Measurements from ENCODE around the gene CDKN2B. TPM values are rescaled to one million over a fixed set of nuclear protein-coding genes. Genes with fewer than 3 reads are reported as not detected.

CDKN2B gene
- total and polyA plus RNA-seq, 9 donors, result 0.63 to 5.7 (median 1.7) TPM

DNA sequence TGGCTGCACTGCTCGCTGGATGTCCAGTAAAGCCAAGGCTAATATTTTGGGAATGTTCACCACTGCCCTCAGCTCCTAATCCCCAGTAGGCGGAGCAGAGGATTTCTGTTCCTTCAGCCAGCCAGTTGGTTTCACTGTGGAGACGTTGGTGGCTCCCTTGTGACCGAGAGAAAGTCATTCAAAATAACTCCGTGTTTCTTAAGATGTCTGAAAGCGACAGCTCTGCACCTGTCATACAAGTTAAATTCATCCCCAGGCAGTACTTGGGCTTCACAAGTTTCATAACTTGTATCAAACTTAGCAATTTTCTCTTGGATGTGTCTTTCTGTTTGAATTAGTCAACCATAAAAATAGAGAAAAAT lies 382 bp upstream of the CDKN2B start:
- peak overlapping the region; percentile 63 for H3K4me3 ChIP-seq
- DNase-seq, result no peak
- no peaks in the 10 kb centered on the region for H3K36me3 ChIP-seq
- H3K9me3 ChIP-seq, result no peaks in the 10 kb centered on the region
- H3K27me3 ChIP-seq, result no peaks in the 10 kb centered on the region
- H3K27ac ChIP-seq, result no peak overlapping the region
- peaks cover 4% of the 10 kb centered on the region for H3K4me1 ChIP-seq (ENCODE audit: insufficient read depth)
- TF ChIP-seq, protein P1, sequence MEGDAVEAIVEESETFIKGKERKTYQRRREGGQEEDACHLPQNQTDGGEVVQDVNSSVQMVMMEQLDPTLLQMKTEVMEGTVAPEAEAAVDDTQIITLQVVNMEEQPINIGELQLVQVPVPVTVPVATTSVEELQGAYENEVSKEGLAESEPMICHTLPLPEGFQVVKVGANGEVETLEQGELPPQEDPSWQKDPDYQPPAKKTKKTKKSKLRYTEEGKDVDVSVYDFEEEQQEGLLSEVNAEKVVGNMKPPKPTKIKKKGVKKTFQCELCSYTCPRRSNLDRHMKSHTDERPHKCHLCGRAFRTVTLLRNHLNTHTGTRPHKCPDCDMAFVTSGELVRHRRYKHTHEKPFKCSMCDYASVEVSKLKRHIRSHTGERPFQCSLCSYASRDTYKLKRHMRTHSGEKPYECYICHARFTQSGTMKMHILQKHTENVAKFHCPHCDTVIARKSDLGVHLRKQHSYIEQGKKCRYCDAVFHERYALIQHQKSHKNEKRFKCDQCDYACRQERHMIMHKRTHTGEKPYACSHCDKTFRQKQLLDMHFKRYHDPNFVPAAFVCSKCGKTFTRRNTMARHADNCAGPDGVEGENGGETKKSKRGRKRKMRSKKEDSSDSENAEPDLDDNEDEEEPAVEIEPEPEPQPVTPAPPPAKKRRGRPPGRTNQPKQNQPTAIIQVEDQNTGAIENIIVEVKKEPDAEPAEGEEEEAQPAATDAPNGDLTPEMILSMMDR (IDR thresholded peaks at IDR 0.05), result no peak
- TF ChIP-seq EP300 (IDR thresholded peaks at IDR 0.05) (no peak), POLR2A (IDR thresholded peaks at IDR 0.05) (no peak)
- 7 to 14% (median 7%) methylated on average over 6 of the region's 6 CpGs for WGBS, 3 donors
- intact Hi-C loops (cut with DNase I), result no loop called here

DNA sequence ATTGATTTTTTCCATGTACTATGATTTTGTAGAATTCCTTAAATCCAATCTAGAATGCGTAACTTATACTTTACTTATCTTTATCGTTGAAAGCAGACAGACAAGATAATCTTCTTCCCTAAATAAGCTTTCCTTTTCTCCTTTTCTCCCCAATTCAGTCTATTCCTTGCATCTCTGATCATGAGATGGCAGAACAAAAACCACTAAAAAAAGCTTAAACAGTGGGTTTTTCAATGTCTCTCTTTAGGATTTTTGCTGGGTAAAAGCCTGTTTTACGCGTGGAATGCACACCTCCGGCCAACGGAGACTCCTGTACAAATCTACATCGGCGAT lies 755 bp downstream of the CDKN2B start:
- H3K9me3 ChIP-seq, result no peaks in the 10 kb centered on the region
- H3K36me3 ChIP-seq, result no peaks in the 10 kb centered on the region
- TF ChIP-seq EP300 (IDR thresholded peaks at IDR 0.05), result no peak
- TF ChIP-seq, protein P1 (IDR thresholded peaks at IDR 0.05), result no peak
- TF ChIP-seq POLR2A (IDR thresholded peaks at IDR 0.05), result no peak
- no peak for DNase-seq
- 8 to 10% (median 9%) methylated on average over 8 of the region's 8 CpGs for WGBS, 3 donors
- peaks cover 4% of the 10 kb centered on the region for H3K4me1 ChIP-seq (ENCODE audit: insufficient read depth)
- H3K4me3 ChIP-seq, result peak overlapping the region; percentile 63
- intact Hi-C loops (cut with DNase I), result no loop called here
- H3K27ac ChIP-seq, result peak overlapping the region in 1 of 2 donors; percentile 39
- no peaks in the 10 kb centered on the region for H3K27me3 ChIP-seq

DNA sequence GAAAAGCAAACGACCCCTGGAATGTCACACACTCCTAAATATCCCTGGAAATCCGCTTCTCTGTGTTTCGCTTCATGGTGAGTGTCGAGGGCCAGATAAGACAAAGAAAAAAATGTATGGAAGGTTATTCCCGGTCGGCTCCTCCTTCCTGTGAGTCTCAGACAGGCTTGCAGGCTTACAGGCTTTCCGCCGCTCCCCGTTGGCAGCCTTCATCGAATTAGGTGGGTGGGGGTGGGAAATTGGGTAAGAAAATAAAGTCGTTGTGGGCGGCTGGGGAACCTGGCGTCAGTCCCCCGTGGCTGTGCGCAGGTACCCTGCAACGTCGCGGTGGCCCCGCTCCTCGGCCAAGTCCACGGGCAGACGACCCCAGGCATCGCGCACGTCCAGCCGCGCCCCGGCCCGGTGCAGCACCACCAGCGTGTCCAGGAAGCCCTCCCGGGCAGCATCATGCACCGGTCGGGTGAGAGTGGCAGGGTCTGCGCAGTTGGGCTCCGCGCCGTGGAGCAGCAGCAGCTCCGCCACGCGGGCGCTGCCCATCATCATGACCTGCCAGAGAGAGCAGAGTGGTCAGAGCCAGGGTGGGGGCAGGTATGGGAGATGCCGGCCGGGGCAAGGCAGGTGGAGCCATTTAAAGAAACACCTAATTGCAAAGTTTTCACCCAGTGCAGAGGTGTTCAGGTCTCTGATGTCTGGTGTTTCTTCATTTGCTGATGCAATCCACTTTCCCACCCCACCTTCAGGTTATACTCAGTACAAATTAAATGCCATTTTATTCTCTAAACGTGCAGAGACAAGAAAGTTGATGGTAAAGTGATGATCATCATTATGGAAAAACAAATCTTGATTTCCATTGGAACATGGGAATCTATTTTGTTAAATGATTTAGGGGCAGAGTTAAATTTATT lies 3.2 kb downstream of the CDKN2B start:
- H3K27me3 ChIP-seq, result no peaks in the 10 kb centered on the region

DNA sequence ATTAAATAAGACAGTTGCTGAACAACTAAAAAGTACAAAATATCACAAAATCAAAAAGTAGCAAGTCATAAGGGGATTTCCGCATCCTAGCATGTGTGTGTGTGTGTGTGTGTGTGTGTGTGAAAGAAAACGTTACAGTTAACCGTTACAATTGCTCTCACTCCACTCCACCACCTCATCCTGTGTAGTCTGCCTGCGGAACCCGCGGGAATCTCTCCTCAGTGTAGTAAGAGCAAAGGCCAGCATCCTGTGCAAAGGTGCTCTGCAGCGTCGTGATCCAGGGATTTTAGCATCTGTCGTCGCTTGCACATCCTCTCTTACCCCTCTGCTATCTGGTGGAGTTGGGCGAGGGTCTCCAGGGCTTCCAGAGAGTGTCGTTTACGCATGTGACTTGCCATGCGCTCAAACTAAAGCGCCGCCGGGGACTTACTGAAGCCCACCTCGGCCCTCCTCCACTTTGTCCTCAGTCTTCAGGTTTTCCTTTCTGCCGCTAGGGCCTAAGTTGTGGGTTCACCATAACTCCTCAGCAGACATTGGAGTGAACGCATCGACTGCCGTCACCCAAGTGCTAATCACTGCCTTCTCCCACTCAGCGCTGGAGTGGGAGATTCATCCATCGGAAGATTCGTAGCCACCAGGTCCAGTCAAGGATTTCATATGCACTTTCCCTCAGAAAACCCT lies 3.9 kb downstream of the CDKN2B start:
- Histone ChIP-seq H3K9me3 (no peaks in the 10 kb centered on the region), H3K27me3 (no peaks in the 10 kb centered on the region), H3K27ac (no peak overlapping the region), H3K4me3 (no peak overlapping the region), H3K4me1 (ENCODE audit: insufficient read depth) (peaks cover 4% of the 10 kb centered on the region), H3K36me3 (no peaks in the 10 kb centered on the region)
- TF ChIP-seq, protein P1 (IDR thresholded peaks at IDR 0.05), result no peak
- TF ChIP-seq EP300 (IDR thresholded peaks at IDR 0.05), result no peak
- TF ChIP-seq POLR2A (IDR thresholded peaks at IDR 0.05), result no peak
- no peak for DNase-seq
- WGBS, 3 donors, result 41 to 52% (median 44%) methylated on average over 25 of the region's 25 CpGs
- intact Hi-C loops (cut with DNase I), result no loop called here

More for the DNA sequence above, 3.2 kb downstream of the CDKN2B start:
- Histone ChIP-seq H3K36me3 (no peaks in the 10 kb centered on the region), H3K27ac (no peak overlapping the region), H3K4me3 (no peak overlapping the region), H3K4me1 (ENCODE audit: insufficient read depth) (peaks cover 4% of the 10 kb centered on the region), H3K9me3 (no peaks in the 10 kb centered on the region)
- no peak for DNase-seq
- 25 to 38% (median 29%) methylated on average over 44 of the region's 44 CpGs for WGBS, 3 donors
- TF ChIP-seq, protein P1 (IDR thresholded peaks at IDR 0.05), result no peak
- TF ChIP-seq EP300 (IDR thresholded peaks at IDR 0.05) (no peak), POLR2A (IDR thresholded peaks at IDR 0.05) (no peak)
- intact Hi-C loops (cut with DNase I), result no loop called here

Measured in ovary (tissue), 9 donors.